CD4-positive, alpha-beta T cell (primary cell): ENCODE data around the gene PAFAH2. TPM values are rescaled to one million over a fixed set of nuclear protein-coding genes. Genes with fewer than 3 reads are reported as not detected.

Source experiments
- ATAC-seq: fragments of 200-7000 bp; cut with Tn5 transposase; one replicate; pipeline ENCODE4 v1.10.0; 2022; ENCODE audit warnings: mild to moderate bottlenecking; ENCODE audit not compliant: poor library complexity
- CTCF ChIA-PET: fragments of 350-600 bp; sonication (Branson Sonifier 250); formaldehyde crosslinking; loops from one replicate; lab custom pipeline; 2021; ENCODE audit warnings: antibody characterized with exemption, inconsistent platforms; lab: Charles Lee
- POLR2A ChIA-PET: fragments of 350-600 bp; sonication (Branson Sonifier 250); formaldehyde crosslinking; loops from one replicate; lab custom pipeline; 2021; ENCODE audit warnings: antibody characterized with exemption, inconsistent platforms; lab: Charles Lee
- DNase-seq, 14 experiments: peaks; one replicate each; pipeline ENCODE4 v3.0.0-alpha.2; 2013 to 2020; ENCODE audit warnings: mixed read lengths in 2 of 14
- H3K27ac ChIP-seq, 2 donors: one replicate each; pipeline versions ENCODE4 v1.5.1 to v1.7.0; 2013; ENCODE audit warnings: low read length in 2 of 2, low read depth in 1 of 2, mild to moderate bottlenecking in 1 of 2
- H3K27me3 ChIP-seq, 2 experiments: 1 replicate in 1 of 2; 2 replicates in 1 of 2; pipeline versions ENCODE4 v1.6.1 to v1.7.0; 2013; ENCODE audit warnings: low read length in 2 of 2, control low read depth in 1 of 2, mild to moderate bottlenecking in 1 of 2, moderate library complexity in 1 of 2; ENCODE audit not compliant: insufficient read depth in 2 of 2, control insufficient read depth in 1 of 2
- H3K36me3 ChIP-seq: one replicate; pipeline ENCODE4 v1.6.1; 2013; ENCODE audit warnings: low read length, control low read depth; ENCODE audit not compliant: insufficient read depth
- H3K4me1 ChIP-seq: one replicate; pipeline ENCODE4 v1.6.1; 2013; ENCODE audit warnings: low read length, control low read depth; ENCODE audit not compliant: insufficient read depth
- H3K4me3 ChIP-seq: one replicate; pipeline ENCODE4 v1.5.1; 2013; ENCODE audit warnings: mild to moderate bottlenecking, low read length, moderate library complexity
- H3K9me3 ChIP-seq, 2 experiments: 1 replicate in 1 of 2; 2 replicates in 1 of 2; pipeline versions ENCODE4 v1.6.1 to v1.7.0; 2013; ENCODE audit warnings: low read length in 2 of 2, mild to moderate bottlenecking in 2 of 2, control low read depth in 1 of 2, moderate library complexity in 1 of 2; ENCODE audit not compliant: control insufficient read depth in 1 of 2, insufficient read depth in 1 of 2
- H3K27ac Mint-ChIP-seq: one replicate; pipeline ENCODE4 v1.8.0; 2020; ENCODE audit warnings: mixed read lengths
- H3K27me3 Mint-ChIP-seq: one replicate; pipeline ENCODE4 v1.8.0; 2021; ENCODE audit warnings: mixed read lengths
- H3K36me3 Mint-ChIP-seq: one replicate; pipeline ENCODE4 v1.8.0; 2021; ENCODE audit warnings: low read depth, mixed read lengths
- H3K4me1 Mint-ChIP-seq: one replicate; pipeline ENCODE4 v1.8.0; 2021; ENCODE audit warnings: low read depth, mixed read lengths
- H3K4me3 Mint-ChIP-seq: one replicate; pipeline ENCODE4 v1.8.0; 2020; ENCODE audit warnings: mild to moderate bottlenecking, mixed read lengths
- H3K9me3 Mint-ChIP-seq: one replicate; pipeline ENCODE4 v1.8.0; 2020; ENCODE audit warnings: mixed read lengths
- CTCF ChIP-seq: fragments of 200-600 bp; IDR thresholded peaks from one replicate; pipeline ENCODE4 v1.8.0; 2022; ENCODE audit warnings: antibody characterized with exemption, mild to moderate bottlenecking
- intact Hi-C, 2 experiments: fragments of 100-400 bp; cut with DNase I in 1 of 2; cut with micrococcal nuclease in 1 of 2; formaldehyde crosslinking; loops; one replicate each; pipeline versions ENCODE4 v1.15.1 to v1.9.0; 2023 to 2025; cut with DNase I, micrococcal nuclease
- total RNA-seq, 174 experiments: library from RNA in 2 of 174; stranded (reverse) in 2 of 174; gene quantifications; one replicate each; pipeline ENCODE4 v1.2.3 and lab custom pipeline; 2021 to 2026

PAFAH2 gene
- total RNA-seq, 2 experiments from 2014 or later = 7.9 to 8.1 TPM

DNA sequence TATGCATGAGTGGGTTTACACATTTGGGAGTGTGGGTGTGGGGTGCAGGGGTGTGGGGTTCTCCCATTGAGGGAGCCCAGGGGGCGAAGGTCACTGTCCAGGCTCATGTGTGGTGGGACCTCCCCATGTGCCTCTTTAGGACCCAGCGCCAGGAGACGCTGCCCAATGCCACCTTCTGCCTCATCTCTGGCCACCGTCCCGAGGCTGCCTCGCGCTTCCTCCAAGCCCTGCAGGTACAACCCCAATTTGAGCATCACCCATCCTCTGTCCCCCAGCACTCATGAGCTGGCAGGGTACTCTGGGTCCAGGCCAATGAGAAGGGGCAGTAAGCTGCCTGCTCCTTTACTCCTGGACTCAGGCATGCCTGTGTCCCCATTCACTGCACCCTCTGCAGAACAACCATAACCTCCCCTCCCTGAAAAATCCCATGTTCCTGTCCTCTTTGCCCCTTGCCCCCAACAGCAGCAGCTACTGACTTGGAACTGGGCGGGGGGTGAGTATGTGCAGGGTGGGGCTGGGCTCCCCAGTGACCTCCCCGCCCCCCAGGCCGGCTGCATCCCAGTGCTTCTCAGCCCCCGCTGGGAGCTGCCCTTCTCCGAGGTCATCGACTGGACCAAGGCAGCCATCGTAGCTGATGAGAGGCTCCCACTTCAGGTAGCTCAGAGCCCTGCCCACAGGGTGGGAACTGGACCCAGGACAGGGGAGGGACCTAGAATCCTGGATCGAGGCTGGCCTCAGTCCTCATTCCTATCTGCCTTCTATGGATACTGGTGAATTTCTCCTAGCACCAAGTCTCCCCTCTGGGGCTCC, 31.4 kb upstream of the PAFAH2 start:
- no peaks in the 10 kb centered on the region for H3K36me3 ChIP-seq
- ChIA-PET CTCF (no interaction called here), POLR2A (no interaction called here)
- DNase-seq (no peak), ATAC-seq (no peak)
- Mint-ChIP-seq H3K27me3 (no peaks in the 10 kb centered on the region), H3K36me3 (no peaks in the 10 kb centered on the region), H3K27ac (no peak overlapping the region), H3K4me1 (no peaks in the 10 kb centered on the region), H3K4me3 (no peak overlapping the region), H3K9me3 (no peaks in the 10 kb centered on the region)
- intact Hi-C loops = no loop called here
- H3K4me3 ChIP-seq = no peak overlapping the region
- H3K27me3 ChIP-seq = peaks cover 0 to 2% of the 10 kb centered on the region in 2 experiments
- TF ChIP-seq CTCF = no peak
- H3K4me1 ChIP-seq = no peaks in the 10 kb centered on the region
- H3K9me3 ChIP-seq = no peaks in the 10 kb centered on the region
- H3K27ac ChIP-seq = no peak overlapping the region

GRCh38 chr1:26028490-26028980, 30.7 kb upstream of the PAFAH2 start:
- TF ChIP-seq CTCF = no peak
- H3K36me3 Mint-ChIP-seq = no peaks in the 10 kb centered on the region
- H3K4me1 Mint-ChIP-seq = no peaks in the 10 kb centered on the region
- H3K36me3 ChIP-seq = no peaks in the 10 kb centered on the region
- H3K9me3 ChIP-seq = no peaks in the 10 kb centered on the region
- ATAC-seq (no peak), DNase-seq (no peak)
- CTCF ChIA-PET = no interaction called here
- POLR2A ChIA-PET = no interaction called here
- no peaks in the 10 kb centered on the region for H3K27me3 Mint-ChIP-seq
- no peak overlapping the region for H3K27ac ChIP-seq
- H3K27ac Mint-ChIP-seq = no peak overlapping the region
- H3K4me3 Mint-ChIP-seq = no peak overlapping the region
- no peaks in the 10 kb centered on the region for H3K9me3 Mint-ChIP-seq
- no peaks in the 10 kb centered on the region for H3K4me1 ChIP-seq
- H3K27me3 ChIP-seq = peaks cover 0 to 2% of the 10 kb centered on the region in 2 experiments
- intact Hi-C loops = no loop called here
- no peak overlapping the region for H3K4me3 ChIP-seq

- Mint-ChIP-seq H3K4me1 (no peaks in the 10 kb centered on the region), H3K36me3 (no peaks in the 10 kb centered on the region), H3K27ac (no peak overlapping the region), H3K4me3 (no peak overlapping the region), H3K9me3 (no peaks in the 10 kb centered on the region), H3K27me3 (no peaks in the 10 kb centered on the region)
- intact Hi-C loops = no loop called here
- TF ChIP-seq CTCF = no peak
- ATAC-seq (no peak), DNase-seq (no peak)
- H3K4me1 ChIP-seq = no peaks in the 10 kb centered on the region
- peaks cover 0 to 2% of the 10 kb centered on the region in 2 experiments for H3K27me3 ChIP-seq
- H3K4me3 ChIP-seq = no peak overlapping the region
- no peak overlapping the region for H3K27ac ChIP-seq
- no peaks in the 10 kb centered on the region for H3K9me3 ChIP-seq
- ChIA-PET CTCF (no interaction called here), POLR2A (no interaction called here)
- H3K36me3 ChIP-seq = no peaks in the 10 kb centered on the region
These were observed 30.0 kb upstream of the PAFAH2 start for GRCh38 chr1:26027716-26028489.
